Measurements from ENCODE around the gene WDR62.

Gene WDR62

GRCh38 chr19:36014012-36014924 lies 40.4 kb upstream of the WDR62 start, which contains the start of gene ALKBH6:
TSS of gene ALKBH6 (minus strand) at chr19:36014213. CDS start at chr19:36013397, 816 bp downstream.
- H3K9me3 ChIP-seq: no peaks in the 10 kb centered on the region
- H3K27ac ChIP-seq: peak within 1 kb of the TSS; percentile 76

GRCh38 chr19:36019061-36019670 lies 35.5 kb upstream of the WDR62 start:
- Histone ChIP-seq H3K4me3 (no peak overlapping the region), H3K9ac (no peak overlapping the region), H3K9me3 (no peaks in the 10 kb centered on the region), H3K36me3 (peaks cover 56% of the 10 kb centered on the region), H3K4me1 (peaks cover 10% of the 10 kb centered on the region), H3K27me3 (no peaks in the 10 kb centered on the region), H4K20me1 (no peaks in the 10 kb centered on the region), H3K27ac (no peak overlapping the region), H3K4me2 (no peak overlapping the region)
- no peak for TF ChIP-seq Cebpa-rat (IDR thresholded peaks at IDR 0.05)

More at GRCh38 chr19:36014012-36014924, 40.4 kb upstream of the WDR62 start, which contains the start of gene ALKBH6:
- H4K20me1 ChIP-seq: no peaks in the 10 kb centered on the region
- H3K4me2 ChIP-seq: peak within 1 kb of the TSS; percentile 99
- H3K9ac ChIP-seq: peak within 1 kb of the TSS; percentile 88
- TF ChIP-seq Cebpa-rat (IDR thresholded peaks at IDR 0.05): no peak
- H3K36me3 ChIP-seq: peaks cover 22% of the 10 kb centered on the region; the same call in 1 of the 2 replicates
- H3K27me3 ChIP-seq: peaks cover 3% of the 10 kb centered on the region; the same call in 1 of the 2 replicates
- H3K4me1 ChIP-seq: peaks cover 20% of the 10 kb centered on the region
- H3K4me3 ChIP-seq: peak within 1 kb of the TSS; percentile 82

- no peaks in the 10 kb centered on the region for H3K4me1 ChIP-seq
- H4K20me1 ChIP-seq: no peaks in the 10 kb centered on the region
- no peak overlapping the region for H3K9ac ChIP-seq
- TF ChIP-seq Cebpa-rat (IDR thresholded peaks at IDR 0.05): no peak
- no peak overlapping the region for H3K4me3 ChIP-seq
- H3K9me3 ChIP-seq: no peaks in the 10 kb centered on the region
- no peak overlapping the region for H3K27ac ChIP-seq
- H3K36me3 ChIP-seq: peaks cover 58% of the 10 kb centered on the region
- no peaks in the 10 kb centered on the region for H3K27me3 ChIP-seq
- H3K4me2 ChIP-seq: no peak overlapping the region
Measured at GRCh38 chr19:36023432-36023831, 31.3 kb upstream of the WDR62 start.

GRCh38 chr19:36025541-36025940 lies 29.2 kb upstream of the WDR62 start:
- H3K27me3 ChIP-seq: no peaks in the 10 kb centered on the region
- no peak for TF ChIP-seq Cebpa-rat (IDR thresholded peaks at IDR 0.05)
- H4K20me1 ChIP-seq: no peaks in the 10 kb centered on the region
- H3K4me2 ChIP-seq: no peak overlapping the region
- H3K4me1 ChIP-seq: no peaks in the 10 kb centered on the region
- H3K4me3 ChIP-seq: no peak overlapping the region
- peaks cover 56% of the 10 kb centered on the region for H3K36me3 ChIP-seq
- H3K27ac ChIP-seq: no peak overlapping the region
- H3K9me3 ChIP-seq: no peaks in the 10 kb centered on the region
- H3K9ac ChIP-seq: no peak overlapping the region

- no peak overlapping the region for H3K27ac ChIP-seq
- H4K20me1 ChIP-seq: no peaks in the 10 kb centered on the region
- H3K9me3 ChIP-seq: no peaks in the 10 kb centered on the region
- peaks cover 49% of the 10 kb centered on the region for H3K36me3 ChIP-seq
- H3K4me1 ChIP-seq: no peaks in the 10 kb centered on the region
- H3K4me3 ChIP-seq: no peak overlapping the region
- H3K27me3 ChIP-seq: no peaks in the 10 kb centered on the region
- no peak overlapping the region for H3K9ac ChIP-seq
- no peak overlapping the region for H3K4me2 ChIP-seq
- no peak for TF ChIP-seq Cebpa-rat (IDR thresholded peaks at IDR 0.05)
Measured at GRCh38 chr19:36026091-36026876, 28.4 kb upstream of the WDR62 start.

- H3K4me1 ChIP-seq: peaks cover under 1% of the 10 kb centered on the region; the same call in 1 of the 2 replicates
- H3K36me3 ChIP-seq: peaks cover 36% of the 10 kb centered on the region
- no peak overlapping the region for H3K9ac ChIP-seq
- no peaks in the 10 kb centered on the region for H4K20me1 ChIP-seq
- no peaks in the 10 kb centered on the region for H3K9me3 ChIP-seq
- H3K27ac ChIP-seq: no peak overlapping the region
- no peak overlapping the region for H3K4me3 ChIP-seq
- no peak overlapping the region for H3K4me2 ChIP-seq
- no peak for TF ChIP-seq Cebpa-rat (IDR thresholded peaks at IDR 0.05)
- no peaks in the 10 kb centered on the region for H3K27me3 ChIP-seq
Measured at GRCh38 chr19:36027696-36028095, 27.0 kb upstream of the WDR62 start.

GRCh38 chr19:36028313-36029041 lies 26.2 kb upstream of the WDR62 start:
- H3K27me3 ChIP-seq: no peaks in the 10 kb centered on the region
- no peaks in the 10 kb centered on the region for H3K9me3 ChIP-seq
- H3K4me2 ChIP-seq: no peak overlapping the region
- no peak for TF ChIP-seq Cebpa-rat (IDR thresholded peaks at IDR 0.05)
- no peak overlapping the region for H3K9ac ChIP-seq
- H3K36me3 ChIP-seq: peaks cover 28% of the 10 kb centered on the region
- peaks cover 5% of the 10 kb centered on the region; the same call in 1 of the 2 replicates for H3K4me1 ChIP-seq
- no peaks in the 10 kb centered on the region for H4K20me1 ChIP-seq
- no peak overlapping the region for H3K27ac ChIP-seq
- H3K4me3 ChIP-seq: no peak overlapping the region

GRCh38 chr19:36030264-36031148 lies 24.2 kb upstream of the WDR62 start:
- no peak overlapping the region for H3K9ac ChIP-seq
- H3K4me1 ChIP-seq: peaks cover 5% of the 10 kb centered on the region; the same call in 1 of the 2 replicates
- peaks cover 33% of the 10 kb centered on the region for H3K36me3 ChIP-seq
- no peak overlapping the region for H3K4me3 ChIP-seq
- no peak for TF ChIP-seq Cebpa-rat (IDR thresholded peaks at IDR 0.05)
- H3K27ac ChIP-seq: no peak overlapping the region
- no peak overlapping the region for H3K4me2 ChIP-seq
- no peaks in the 10 kb centered on the region for H4K20me1 ChIP-seq
- H3K27me3 ChIP-seq: no peaks in the 10 kb centered on the region
- no peaks in the 10 kb centered on the region for H3K9me3 ChIP-seq
